HepG2 (cell line): ENCODE data around the gene MICAL3. TPM values are rescaled to one million over a fixed set of nuclear protein-coding genes. Genes with fewer than 3 reads are reported as not detected.
A peak's percentile ranks its signal among the peaks of the same experiment; 100 is the strongest.

Experiments used
- ARHGAP35 ChIP-seq: sonication (generic); formaldehyde crosslinking; IDR thresholded peaks from 2 replicates; pipeline ENCODE4 v1.9.0; 2022; ENCODE audit warnings: mild to moderate bottlenecking, inconsistent platforms, moderate library complexity, missing genetic modification reagents, borderline replicate concordance
- FOXJ3 ChIP-seq: sonication (generic); formaldehyde crosslinking; IDR thresholded peaks from 2 replicates; pipeline ENCODE4 v1.4.0; 2020; ENCODE audit warnings: missing genetic modification reagents, mild to moderate bottlenecking, borderline replicate concordance
- MXD1 ChIP-seq: sonication (generic); formaldehyde crosslinking; IDR thresholded peaks from 2 replicates; pipeline ENCODE4 v1.4.0; 2020; ENCODE audit warnings: mild to moderate bottlenecking, missing genetic modification reagents
- SCMH1 ChIP-seq: sonication (generic); formaldehyde crosslinking; IDR thresholded peaks from 2 replicates; pipeline ENCODE4 v1.9.0; 2021; ENCODE audit warnings: missing genetic modification reagents, mild to moderate bottlenecking, borderline replicate concordance
- ZNF124 ChIP-seq: sonication (generic); formaldehyde crosslinking; IDR thresholded peaks from 2 replicates; pipeline ENCODE4 v1.4.0; 2020; ENCODE audit warnings: missing genetic modification reagents
- ZNF180 ChIP-seq: sonication (generic); formaldehyde crosslinking; IDR thresholded peaks from 2 replicates; pipeline ENCODE4 v1.4.0; 2020; ENCODE audit warnings: low read depth, missing genetic modification reagents, borderline replicate concordance
- ZNF891 ChIP-seq: sonication (generic); formaldehyde crosslinking; IDR thresholded peaks from 2 replicates; pipeline ENCODE4 v1.5.0; 2020; ENCODE audit warnings: mild to moderate bottlenecking, missing genetic modification reagents
- polyA plus RNA-seq, 8 experiments: library from polyadenylated mRNA; depleted of rRNA in 3 of 8; stranded (reverse) in 7 of 8; unstranded in 1 of 8; fragments of >200 nt; fragmentation: Illumina TruSeq in 4 of 8; extraction: Trizol in 4 of 8; gene quantifications; 2 replicates each; pipeline versions ENCODE4 v1.2.1 to v1.2.3, GENCODE V29; 2011 to 2016; ENCODE audit warnings: low read depth in 4 of 8, missing spikeins in 1 of 8, mixed read lengths in 1 of 8; ENCODE audit not compliant: insufficient read depth in 1 of 8
- total RNA-seq, 5 experiments: library from RNA; depleted of rRNA; stranded (reverse); fragments of >200 nt; fragmentation: Illumina TruSeq; extraction: Trizol; gene quantifications; 2 replicates each; pipeline ENCODE4 v1.2.3, GENCODE V29; 2016; ENCODE audit warnings: low read depth in 1 of 5
- TF ChIP-seq, protein P1 (sequence below): sonication (generic); formaldehyde crosslinking; IDR thresholded peaks from 2 replicates; pipeline ENCODE4 v1.4.0; 2020; ENCODE audit warnings: missing genetic modification reagents

The MICAL3 gene
- total and polyA plus RNA-seq, 2 of the 13 experiments (the other 11 are each of a cell fraction or from before 2014, with no cell fraction given), result 5.3 to 12.5 TPM

GRCh38 chr22:17930455-17931313 is 93.7 kb downstream of the MICAL3 start (continued):
- TF ChIP-seq, protein P1, sequence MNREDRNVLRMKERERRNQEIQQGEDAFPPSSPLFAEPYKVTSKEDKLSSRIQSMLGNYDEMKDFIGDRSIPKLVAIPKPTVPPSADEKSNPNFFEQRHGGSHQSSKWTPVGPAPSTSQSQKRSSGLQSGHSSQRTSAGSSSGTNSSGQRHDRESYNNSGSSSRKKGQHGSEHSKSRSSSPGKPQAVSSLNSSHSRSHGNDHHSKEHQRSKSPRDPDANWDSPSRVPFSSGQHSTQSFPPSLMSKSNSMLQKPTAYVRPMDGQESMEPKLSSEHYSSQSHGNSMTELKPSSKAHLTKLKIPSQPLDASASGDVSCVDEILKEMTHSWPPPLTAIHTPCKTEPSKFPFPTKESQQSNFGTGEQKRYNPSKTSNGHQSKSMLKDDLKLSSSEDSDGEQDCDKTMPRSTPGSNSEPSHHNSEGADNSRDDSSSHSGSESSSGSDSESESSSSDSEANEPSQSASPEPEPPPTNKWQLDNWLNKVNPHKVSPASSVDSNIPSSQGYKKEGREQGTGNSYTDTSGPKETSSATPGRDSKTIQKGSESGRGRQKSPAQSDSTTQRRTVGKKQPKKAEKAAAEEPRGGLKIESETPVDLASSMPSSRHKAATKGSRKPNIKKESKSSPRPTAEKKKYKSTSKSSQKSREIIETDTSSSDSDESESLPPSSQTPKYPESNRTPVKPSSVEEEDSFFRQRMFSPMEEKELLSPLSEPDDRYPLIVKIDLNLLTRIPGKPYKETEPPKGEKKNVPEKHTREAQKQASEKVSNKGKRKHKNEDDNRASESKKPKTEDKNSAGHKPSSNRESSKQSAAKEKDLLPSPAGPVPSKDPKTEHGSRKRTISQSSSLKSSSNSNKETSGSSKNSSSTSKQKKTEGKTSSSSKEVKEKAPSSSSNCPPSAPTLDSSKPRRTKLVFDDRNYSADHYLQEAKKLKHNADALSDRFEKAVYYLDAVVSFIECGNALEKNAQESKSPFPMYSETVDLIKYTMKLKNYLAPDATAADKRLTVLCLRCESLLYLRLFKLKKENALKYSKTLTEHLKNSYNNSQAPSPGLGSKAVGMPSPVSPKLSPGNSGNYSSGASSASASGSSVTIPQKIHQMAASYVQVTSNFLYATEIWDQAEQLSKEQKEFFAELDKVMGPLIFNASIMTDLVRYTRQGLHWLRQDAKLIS, result no peak
- no peak for TF ChIP-seq ZNF891
- no peak for TF ChIP-seq ZNF124 (CRISPR knock-in tag)
- TF ChIP-seq ZNF180 (CRISPR knock-in tag), result no peak
- TF ChIP-seq FOXJ3 (CRISPR knock-in tag), result peak; percentile 76; the same call in 1 of the 2 replicates
- no peak for TF ChIP-seq MXD1 (CRISPR knock-in tag)
- TF ChIP-seq ARHGAP35, result no peak
- no peak for TF ChIP-seq SCMH1 (CRISPR knock-in tag)
